NCI-H526 treated with DMSO at 0.1 percent for 48 hours (cell line): Measurements from ENCODE around the gene TRNT1.

Experiments
- DNase-seq: peaks from one replicate; lab custom pipeline; 2025; lab: John Stamatoyannopoulos, UW

Gene TRNT1

GRCh38 chr3:3178498-3179328, 52.0 kb downstream of the TRNT1 start:
- DNase-seq: no peak

GRCh38 chr3:3179407-3180094, 52.8 kb downstream of the TRNT1 start, which contains the start of gene CRBN:
Gene CRBN (minus strand): TSS chr3:3179691. CDS start chr3:3179687, 4 bp downstream.
- peak; percentile 60 for DNase-seq

- no peak for DNase-seq
Observed at GRCh38 chr3:3180456-3180855, 53.7 kb downstream of the TRNT1 start.

- DNase-seq: no peak
Observed at GRCh38 chr3:3184876-3185275, 58.1 kb downstream of the TRNT1 start.

- no peak for DNase-seq
Observed at GRCh38 chr3:3189102-3189727, 62.5 kb downstream of the TRNT1 start.

GRCh38 chr3:3189961-3190360, 63.2 kb downstream of the TRNT1 start:
- no peak for DNase-seq

- no peak for DNase-seq
Observed at GRCh38 chr3:3191675-3192285, 65.0 kb downstream of the TRNT1 start.

- DNase-seq: no peak
Observed at GRCh38 chr3:3192286-3192675, 65.5 kb downstream of the TRNT1 start.

- no peak for DNase-seq
Observed at GRCh38 chr3:3194861-3195260, 68.1 kb downstream of the TRNT1 start.

GRCh38 chr3:3196148-3196861, 69.6 kb downstream of the TRNT1 start:
- DNase-seq: peak; percentile 13
